Measurements from ENCODE around the gene PFKP.

PFKP gene

DNA sequence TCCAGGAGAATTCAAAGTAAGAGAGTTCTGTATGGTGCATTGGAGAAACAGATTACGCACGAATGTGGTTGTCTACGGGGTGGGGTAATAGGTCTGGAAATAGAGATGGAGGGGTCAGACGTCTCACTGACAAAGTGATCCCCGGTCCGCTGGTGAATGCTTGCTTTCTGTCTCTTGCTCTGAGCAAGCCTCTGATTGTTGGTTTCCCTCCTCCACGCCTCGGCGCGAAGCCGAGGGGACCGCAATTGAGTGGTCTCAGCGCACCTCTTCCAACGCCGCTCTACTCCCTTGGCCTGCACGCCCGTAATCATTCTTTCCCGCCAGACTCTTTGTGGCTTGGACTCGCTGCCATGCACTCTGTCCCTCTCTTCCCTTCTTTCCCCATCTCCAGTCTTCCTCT is 46.5 kb upstream of the PFKP start (continued):
- TF ChIP-seq, protein P1, sequence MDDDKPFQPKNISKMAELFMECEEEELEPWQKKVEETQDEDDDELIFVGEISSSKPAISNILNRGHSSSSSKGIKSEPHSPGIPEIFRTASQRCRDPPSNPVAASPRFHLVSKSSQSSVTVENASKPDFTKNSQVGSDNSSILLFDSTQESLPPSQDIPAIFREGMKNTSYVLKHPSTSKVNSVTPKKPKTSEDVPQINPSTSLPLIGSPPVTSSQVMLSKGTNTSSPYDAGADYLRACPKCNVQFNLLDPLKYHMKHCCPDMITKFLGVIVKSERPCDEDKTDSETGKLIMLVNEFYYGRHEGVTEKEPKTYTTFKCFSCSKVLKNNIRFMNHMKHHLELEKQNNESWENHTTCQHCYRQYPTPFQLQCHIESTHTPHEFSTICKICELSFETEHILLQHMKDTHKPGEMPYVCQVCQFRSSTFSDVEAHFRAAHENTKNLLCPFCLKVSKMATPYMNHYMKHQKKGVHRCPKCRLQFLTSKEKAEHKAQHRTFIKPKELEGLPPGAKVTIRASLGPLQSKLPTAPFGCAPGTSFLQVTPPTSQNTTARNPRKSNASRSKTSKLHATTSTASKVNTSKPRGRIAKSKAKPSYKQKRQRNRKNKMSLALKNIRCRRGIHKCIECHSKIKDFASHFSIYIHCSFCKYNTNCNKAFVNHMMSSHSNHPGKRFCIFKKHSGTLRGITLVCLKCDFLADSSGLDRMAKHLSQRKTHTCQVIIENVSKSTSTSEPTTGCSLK (tag by site-specific recombination; IDR thresholded peaks at IDR 0.05), result no peak
- TF ChIP-seq ZSCAN16 (tag by site-specific recombination; IDR thresholded peaks at IDR 0.05), result no peak

DNA sequence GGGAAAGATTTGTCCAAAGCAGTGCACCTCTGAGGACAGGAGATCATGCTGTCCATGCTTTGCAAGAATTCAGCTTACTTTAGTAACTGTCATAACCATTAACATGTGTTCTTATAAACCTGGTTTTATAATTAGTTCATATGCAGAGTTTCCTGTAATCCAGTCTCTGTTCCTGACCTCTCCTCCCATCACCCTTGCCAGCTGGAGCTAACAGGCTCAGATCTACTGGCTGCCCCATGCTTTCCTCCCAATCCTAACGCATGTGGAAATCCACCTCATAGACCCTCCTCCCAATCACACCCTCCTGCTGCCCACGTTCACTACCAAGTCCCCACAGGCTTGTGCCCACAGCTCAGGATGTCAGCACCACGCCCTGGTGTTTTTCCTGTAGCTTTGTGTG is 45.3 kb upstream of the PFKP start:
- POLR2A ChIA-PET, result no interaction called here
- no peaks in the 10 kb centered on the region for H3K4me1 ChIP-seq (ENCODE audit: control insufficient read depth, insufficient read depth, low read length)
- H3K9me3 ChIP-seq (ENCODE audit: control insufficient read depth, insufficient read depth, low read depth, low read length), result no peaks in the 10 kb centered on the region
- CTCF ChIA-PET, result interaction anchor here (0.9 kb wide), 1 partner anchor 23 kb away, joined by 4 read pairs; no protein-coding TSS in a partner anchor
- no peak overlapping the region for H3K27ac ChIP-seq (ENCODE audit: extremely low read depth, low read depth, low read length)
- TF ChIP-seq, protein P2, sequence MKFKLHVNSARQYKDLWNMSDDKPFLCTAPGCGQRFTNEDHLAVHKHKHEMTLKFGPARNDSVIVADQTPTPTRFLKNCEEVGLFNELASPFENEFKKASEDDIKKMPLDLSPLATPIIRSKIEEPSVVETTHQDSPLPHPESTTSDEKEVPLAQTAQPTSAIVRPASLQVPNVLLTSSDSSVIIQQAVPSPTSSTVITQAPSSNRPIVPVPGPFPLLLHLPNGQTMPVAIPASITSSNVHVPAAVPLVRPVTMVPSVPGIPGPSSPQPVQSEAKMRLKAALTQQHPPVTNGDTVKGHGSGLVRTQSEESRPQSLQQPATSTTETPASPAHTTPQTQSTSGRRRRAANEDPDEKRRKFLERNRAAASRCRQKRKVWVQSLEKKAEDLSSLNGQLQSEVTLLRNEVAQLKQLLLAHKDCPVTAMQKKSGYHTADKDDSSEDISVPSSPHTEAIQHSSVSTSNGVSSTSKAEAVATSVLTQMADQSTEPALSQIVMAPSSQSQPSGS (tag by site-specific recombination; IDR thresholded peaks at IDR 0.05; ENCODE audit: low read depth), result no peak
- TF ChIP-seq ZNF24 (tag by site-specific recombination; IDR thresholded peaks at IDR 0.05), result no peak
- TF ChIP-seq, protein P3, sequence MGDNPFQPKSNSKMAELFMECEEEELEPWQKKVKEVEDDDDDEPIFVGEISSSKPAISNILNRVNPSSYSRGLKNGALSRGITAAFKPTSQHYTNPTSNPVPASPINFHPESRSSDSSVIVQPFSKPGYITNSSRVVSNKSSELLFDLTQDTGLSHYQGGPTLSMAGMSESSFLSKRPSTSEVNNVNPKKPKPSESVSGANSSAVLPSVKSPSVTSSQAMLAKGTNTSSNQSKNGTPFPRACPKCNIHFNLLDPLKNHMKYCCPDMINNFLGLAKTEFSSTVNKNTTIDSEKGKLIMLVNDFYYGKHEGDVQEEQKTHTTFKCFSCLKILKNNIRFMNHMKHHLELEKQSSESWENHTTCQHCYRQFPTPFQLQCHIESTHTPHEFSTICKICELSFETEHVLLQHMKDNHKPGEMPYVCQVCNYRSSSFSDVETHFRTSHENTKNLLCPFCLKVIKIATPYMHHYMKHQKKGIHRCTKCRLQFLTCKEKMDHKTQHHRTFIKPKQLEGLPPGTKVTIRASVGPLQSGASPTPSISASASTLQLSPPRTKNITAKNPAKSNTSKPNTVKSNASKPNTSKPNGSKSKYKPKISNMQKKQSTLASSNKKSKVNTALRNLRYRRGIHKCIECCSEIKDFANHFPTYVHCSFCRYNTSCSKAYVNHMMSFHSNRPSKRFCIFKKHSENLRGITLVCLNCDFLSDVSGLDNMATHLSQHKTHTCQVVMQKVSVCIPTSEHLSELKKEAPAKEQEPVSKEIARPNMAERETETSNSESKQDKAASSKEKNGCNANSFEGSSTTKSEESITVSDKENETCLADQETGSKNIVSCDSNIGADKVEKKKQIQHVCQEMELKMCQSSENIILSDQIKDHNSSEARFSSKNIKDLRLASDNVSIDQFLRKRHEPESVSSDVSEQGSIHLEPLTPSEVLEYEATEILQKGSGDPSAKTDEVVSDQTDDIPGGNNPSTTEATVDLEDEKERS (tag by site-specific recombination; IDR thresholded peaks at IDR 0.05), result no peak
- no peak for TF ChIP-seq ZNF37A (tag by site-specific recombination; IDR thresholded peaks at IDR 0.05)
- TF ChIP-seq ZNF707 (tag by site-specific recombination; IDR thresholded peaks at IDR 0.05), result no peak
- TF ChIP-seq, protein P4, sequence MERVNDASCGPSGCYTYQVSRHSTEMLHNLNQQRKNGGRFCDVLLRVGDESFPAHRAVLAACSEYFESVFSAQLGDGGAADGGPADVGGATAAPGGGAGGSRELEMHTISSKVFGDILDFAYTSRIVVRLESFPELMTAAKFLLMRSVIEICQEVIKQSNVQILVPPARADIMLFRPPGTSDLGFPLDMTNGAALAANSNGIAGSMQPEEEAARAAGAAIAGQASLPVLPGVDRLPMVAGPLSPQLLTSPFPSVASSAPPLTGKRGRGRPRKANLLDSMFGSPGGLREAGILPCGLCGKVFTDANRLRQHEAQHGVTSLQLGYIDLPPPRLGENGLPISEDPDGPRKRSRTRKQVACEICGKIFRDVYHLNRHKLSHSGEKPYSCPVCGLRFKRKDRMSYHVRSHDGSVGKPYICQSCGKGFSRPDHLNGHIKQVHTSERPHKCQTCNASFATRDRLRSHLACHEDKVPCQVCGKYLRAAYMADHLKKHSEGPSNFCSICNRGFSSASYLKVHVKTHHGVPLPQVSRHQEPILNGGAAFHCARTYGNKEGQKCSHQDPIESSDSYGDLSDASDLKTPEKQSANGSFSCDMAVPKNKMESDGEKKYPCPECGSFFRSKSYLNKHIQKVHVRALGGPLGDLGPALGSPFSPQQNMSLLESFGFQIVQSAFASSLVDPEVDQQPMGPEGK (tag by site-specific recombination; IDR thresholded peaks at IDR 0.05), result no peak
- TF ChIP-seq, protein P5, sequence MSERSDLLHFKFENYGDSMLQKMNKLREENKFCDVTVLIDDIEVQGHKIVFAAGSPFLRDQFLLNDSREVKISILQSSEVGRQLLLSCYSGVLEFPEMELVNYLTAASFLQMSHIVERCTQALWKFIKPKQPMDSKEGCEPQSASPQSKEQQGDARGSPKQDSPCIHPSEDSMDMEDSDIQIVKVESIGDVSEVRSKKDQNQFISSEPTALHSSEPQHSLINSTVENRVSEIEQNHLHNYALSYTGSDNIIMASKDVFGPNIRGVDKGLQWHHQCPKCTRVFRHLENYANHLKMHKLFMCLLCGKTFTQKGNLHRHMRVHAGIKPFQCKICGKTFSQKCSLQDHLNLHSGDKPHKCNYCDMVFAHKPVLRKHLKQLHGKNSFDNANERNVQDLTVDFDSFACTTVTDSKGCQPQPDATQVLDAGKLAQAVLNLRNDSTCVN (tag by site-specific recombination; optimal IDR thresholded peaks at IDR 0.05), result no peak
- TF ChIP-seq KLF16 (tag by site-specific recombination; IDR thresholded peaks at IDR 0.05), result no peak
- no peak for TF ChIP-seq ZNF223 (tag by site-specific recombination; IDR thresholded peaks at IDR 0.05)
- H3K36me3 ChIP-seq (ENCODE audit: control insufficient read depth in 2 of 2, insufficient read depth in 1 of 2, low read length in 2 of 2), result no peaks in the 10 kb centered on the region
- no peak overlapping the region for H3K4me3 ChIP-seq (ENCODE audit: low read depth, low read length)

- Histone ChIP-seq H3K4me1 (ENCODE audit: control insufficient read depth, insufficient read depth, low read length) (no peaks in the 10 kb centered on the region), H3K36me3 (ENCODE audit: control insufficient read depth in 2 of 2, insufficient read depth in 1 of 2, low read length in 2 of 2) (no peaks in the 10 kb centered on the region), H3K4me3 (ENCODE audit: low read depth, low read length) (no peak overlapping the region), H3K27ac (ENCODE audit: extremely low read depth, low read depth, low read length) (no peak overlapping the region), H3K9me3 (ENCODE audit: control insufficient read depth, insufficient read depth, low read depth, low read length) (no peaks in the 10 kb centered on the region)
- ChIA-PET CTCF (interaction anchor here (0.6 kb wide), 1 partner anchor 54 kb away, joined by 3 read pairs; no protein-coding TSS in a partner anchor), POLR2A (no interaction called here)
- TF ChIP-seq ZNF214 (tag by site-specific recombination; IDR thresholded peaks at IDR 0.05; ENCODE audit: borderline replicate concordance), result no peak
- no peak for TF ChIP-seq ZNF19 (tag by site-specific recombination; IDR thresholded peaks at IDR 0.05; ENCODE audit: low read depth)
- no peak for TF ChIP-seq MZF1 (tag by site-specific recombination; IDR thresholded peaks at IDR 0.05; ENCODE audit: borderline replicate concordance)
- no peak for TF ChIP-seq ZNF391 (tag by site-specific recombination; IDR thresholded peaks at IDR 0.05; ENCODE audit: borderline replicate concordance, low read depth)
- TF ChIP-seq SETDB1 (IDR thresholded peaks at IDR 0.05; ENCODE audit: insufficient read length, low read length), result no peak
- TF ChIP-seq ZBTB44 (tag by site-specific recombination; IDR thresholded peaks at IDR 0.05), result no peak
Observed at GRCh38 chr10:3023892-3024291, 43.5 kb upstream of the PFKP start.

Data from HEK293 (cell line).